ENCODE data around the gene RAMAC. TPM values are rescaled to one million over a fixed set of nuclear protein-coding genes. Genes with fewer than 3 reads are reported as not detected.
"Not testable (repeated sequence)": the region's sequence is repeated elsewhere in the genome, so short reads cannot be mapped to it uniquely, and the experiment has no call there.

Gene RAMAC
- polyA plus RNA-seq, 6 donors from 2014 or later: 46.8 to 98.0 (median 49.7) TPM

GRCh38 chr15:83000672-83001031 is 14.6 kb downstream of the RAMAC start:
- H3K4me1 Mint-ChIP-seq: peaks cover 6 to 13% (median 7%) of the 10 kb centered on the region in 3 donors
- not testable (repeated sequence) for DNase-seq; H3K36me3 Mint-ChIP-seq; H3K27me3 Mint-ChIP-seq; H3K9me3 Mint-ChIP-seq; ATAC-seq (ENCODE audit: low read depth in 2 of 2)
- peak overlapping the region in 3 of 8 donors; percentile 54 to 70 (median 63) for H3K4me3 Mint-ChIP-seq
- H3K27ac Mint-ChIP-seq: peak overlapping the region in 1 of 6 donors; percentile 60

- H3K4me3 Mint-ChIP-seq: peak overlapping the region; percentile 92 to 100 (median 98)
- DNase-seq (peak; percentile 48), ATAC-seq (ENCODE audit: low read depth in 2 of 2) (peak; percentile 59 to 63)
- H3K9me3 Mint-ChIP-seq: peaks cover 0 to 9% (median 0%) of the 10 kb centered on the region in 7 donors
- H3K27me3 Mint-ChIP-seq: no peaks in the 10 kb centered on the region
- peak overlapping the region; percentile 16 to 100 (median 96) for H3K27ac Mint-ChIP-seq
- H3K36me3 Mint-ChIP-seq: peaks cover 4 to 16% of the 10 kb centered on the region in 2 donors
- peaks cover 45 to 48% (median 46%) of the 10 kb centered on the region in 3 donors for H3K4me1 Mint-ChIP-seq
Measured at GRCh38 chr15:83010709-83011270, 24.8 kb downstream of the RAMAC start.

- Mint-ChIP-seq H3K27ac (peak within 1 kb of the TSS; percentile 90 to 100 (median 96)), H3K4me3 (peak within 1 kb of the TSS; percentile 92 to 100 (median 98)), H3K36me3 (peaks cover 4 to 16% of the 10 kb centered on the region in 2 donors), H3K4me1 (peaks cover 45 to 48% (median 46%) of the 10 kb centered on the region in 3 donors), H3K27me3 (no peaks in the 10 kb centered on the region), H3K9me3 (peaks cover 0 to 9% (median 0%) of the 10 kb centered on the region in 7 donors)
- DNase-seq (peak; percentile 91), ATAC-seq (ENCODE audit: low read depth in 2 of 2) (peak; percentile 85 to 88)
Measured at GRCh38 chr15:83011271-83012075, 25.5 kb downstream of the RAMAC start, which contains the start of gene C15orf40. C15orf40 (minus strand) TSS chr15:83011639; CDS start chr15:83011607, 32 bp downstream.

GRCh38 chr15:83012076-83012426 is 26.0 kb downstream of the RAMAC start:
- Mint-ChIP-seq H3K36me3 (peaks cover 2 to 12% of the 10 kb centered on the region in 2 donors), H3K9me3 (peaks cover 0 to 9% (median 0%) of the 10 kb centered on the region in 7 donors), H3K4me3 (peak overlapping the region; percentile 92 to 100 (median 98)), H3K4me1 (peaks cover 44 to 48% (median 46%) of the 10 kb centered on the region in 3 donors), H3K27ac (peak overlapping the region in 5 of 6 donors; percentile 81 to 100 (median 97)), H3K27me3 (no peaks in the 10 kb centered on the region)
- no peak for DNase-seq
- no peak for ATAC-seq (ENCODE audit: low read depth in 2 of 2)

GRCh38 chr15:83012636-83013035 is 26.6 kb downstream of the RAMAC start:
- ATAC-seq (ENCODE audit: low read depth in 2 of 2) (no peak), DNase-seq (no peak)
- Mint-ChIP-seq H3K27me3 (no peaks in the 10 kb centered on the region), H3K27ac (peak overlapping the region in 4 of 6 donors; percentile 86 to 97 (median 94)), H3K36me3 (peaks cover 0 to 7% of the 10 kb centered on the region in 2 donors), H3K4me3 (peak overlapping the region; percentile 92 to 100 (median 98)), H3K4me1 (peaks cover 40 to 48% (median 46%) of the 10 kb centered on the region in 3 donors), H3K9me3 (peaks cover 0 to 9% (median 0%) of the 10 kb centered on the region in 7 donors)

GRCh38 chr15:83014205-83014653 is 28.2 kb downstream of the RAMAC start:
- Mint-ChIP-seq H3K36me3 (peaks cover 0 to 7% of the 10 kb centered on the region in 2 donors), H3K4me3 (peak overlapping the region in 1 of 8 donors; percentile 34), H3K27ac (peak overlapping the region in 1 of 6 donors; percentile 61), H3K4me1 (peaks cover 40 to 48% (median 46%) of the 10 kb centered on the region in 3 donors), H3K9me3 (peaks cover 0 to 9% (median 0%) of the 10 kb centered on the region in 7 donors), H3K27me3 (no peaks in the 10 kb centered on the region)
- ATAC-seq (ENCODE audit: low read depth in 2 of 2) (no peak), DNase-seq (no peak)

GRCh38 chr15:83015361-83015760 is 29.4 kb downstream of the RAMAC start:
- DNase-seq (no peak), ATAC-seq (ENCODE audit: low read depth in 2 of 2) (no peak)
- H3K4me3 Mint-ChIP-seq: peak overlapping the region in 1 of 8 donors; percentile 35

GRCh38 chr15:83016906-83017305 is 30.9 kb downstream of the RAMAC start:
- Mint-ChIP-seq H3K4me3 (no peak overlapping the region), H3K9me3 (peaks cover 0 to 8% (median 0%) of the 10 kb centered on the region in 7 donors), H3K36me3 (no peaks in the 10 kb centered on the region), H3K27ac (peak overlapping the region in 1 of 6 donors; percentile 60), H3K27me3 (no peaks in the 10 kb centered on the region), H3K4me1 (peaks cover 25 to 26% (median 25%) of the 10 kb centered on the region in 3 donors)
- ATAC-seq (ENCODE audit: low read depth in 2 of 2) (no peak), DNase-seq (no peak)

More at GRCh38 chr15:83015361-83015760, 29.4 kb downstream of the RAMAC start:
- peaks cover 0 to 9% (median 0%) of the 10 kb centered on the region in 7 donors for H3K9me3 Mint-ChIP-seq
- H3K4me1 Mint-ChIP-seq: peaks cover 37% of the 10 kb centered on the region in 3 donors
- H3K27me3 Mint-ChIP-seq: no peaks in the 10 kb centered on the region
- H3K27ac Mint-ChIP-seq: peak overlapping the region in 3 of 6 donors; percentile 45 to 96 (median 77)
- H3K36me3 Mint-ChIP-seq: peaks cover 0 to 7% of the 10 kb centered on the region in 2 donors

- Mint-ChIP-seq H3K36me3 (no peaks in the 10 kb centered on the region), H3K27ac (no peak overlapping the region), H3K9me3 (no peaks in the 10 kb centered on the region), H3K4me1 (peaks cover 13 to 14% (median 13%) of the 10 kb centered on the region in 3 donors), H3K4me3 (no peak overlapping the region), H3K27me3 (no peaks in the 10 kb centered on the region)
- no peak for DNase-seq
- no peak for ATAC-seq (ENCODE audit: low read depth in 2 of 2)
Measured at GRCh38 chr15:83018436-83018835, 32.4 kb downstream of the RAMAC start.

- Mint-ChIP-seq H3K36me3 (peaks cover 8 to 16% of the 10 kb centered on the region in 2 donors), H3K27ac (no peak overlapping the region), H3K4me1 (peaks cover 0 to 8% (median 6%) of the 10 kb centered on the region in 3 donors), H3K9me3 (peaks cover 0 to 2% (median 0%) of the 10 kb centered on the region in 7 donors), H3K4me3 (no peak overlapping the region), H3K27me3 (no peaks in the 10 kb centered on the region)
- ATAC-seq (ENCODE audit: low read depth in 2 of 2) (no peak), DNase-seq (no peak)
Measured at GRCh38 chr15:83030021-83030420, 44.0 kb downstream of the RAMAC start.

- peaks cover 8 to 16% of the 10 kb centered on the region in 2 donors for H3K36me3 Mint-ChIP-seq
Measured at GRCh38 chr15:83031234-83031633, 45.2 kb downstream of the RAMAC start.

GRCh38 chr15:83036253-83036652 is 50.2 kb downstream of the RAMAC start:
- H3K4me3 Mint-ChIP-seq: no peak overlapping the region
- no peak for DNase-seq
- peaks cover 0 to 3% (median 0%) of the 10 kb centered on the region in 7 donors for H3K9me3 Mint-ChIP-seq
- ATAC-seq (ENCODE audit: low read depth in 2 of 2): no peak
- H3K27me3 Mint-ChIP-seq: no peaks in the 10 kb centered on the region
- peak overlapping the region in 1 of 6 donors; percentile 36 for H3K27ac Mint-ChIP-seq
- peaks cover 16 to 20% of the 10 kb centered on the region in 2 donors for H3K36me3 Mint-ChIP-seq
- H3K4me1 Mint-ChIP-seq: peaks cover 19 to 26% (median 24%) of the 10 kb centered on the region in 3 donors

More at GRCh38 chr15:83031234-83031633, 45.2 kb downstream of the RAMAC start:
- not testable (repeated sequence) for H3K9me3 Mint-ChIP-seq; ATAC-seq (ENCODE audit: low read depth in 2 of 2); H3K4me3 Mint-ChIP-seq; H3K27me3 Mint-ChIP-seq; DNase-seq
- Mint-ChIP-seq H3K27ac (peak overlapping the region in 2 of 6 donors; percentile 26 to 65), H3K4me1 (peaks cover 0 to 11% (median 8%) of the 10 kb centered on the region in 3 donors)

- Mint-ChIP-seq H3K9me3 (peaks cover 0 to 2% (median 0%) of the 10 kb centered on the region in 7 donors), H3K4me3 (no peak overlapping the region), H3K4me1 (peaks cover 19 to 29% (median 26%) of the 10 kb centered on the region in 3 donors), H3K27ac (peak overlapping the region in 3 of 6 donors; percentile 20 to 65 (median 35)), H3K36me3 (peaks cover 20 to 28% of the 10 kb centered on the region in 2 donors), H3K27me3 (no peaks in the 10 kb centered on the region)
- no peak for ATAC-seq (ENCODE audit: low read depth in 2 of 2)
- DNase-seq: no peak
Measured at GRCh38 chr15:83039206-83039605, 53.2 kb downstream of the RAMAC start.

Data from naive B cell (primary cell).